ENCODE data around the gene CDK14.

DNA sequence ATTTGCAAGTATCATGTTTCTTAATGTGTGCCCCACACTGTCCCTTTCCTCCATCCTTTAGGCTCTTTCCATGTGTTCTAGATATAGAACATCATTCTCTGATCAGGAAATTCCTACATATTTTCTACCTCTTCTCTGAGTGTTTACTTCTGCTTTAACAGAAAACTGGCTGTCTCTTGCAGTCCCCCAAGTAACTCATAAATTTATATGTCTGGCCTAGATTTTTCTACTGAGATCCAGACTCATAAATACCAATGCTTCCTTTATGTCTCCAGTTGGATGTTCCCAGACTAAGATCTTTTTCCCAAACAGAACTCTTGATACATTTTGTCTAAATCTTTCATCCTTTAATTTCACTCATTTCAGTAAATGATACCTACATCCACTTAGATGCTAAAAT, 181.8 kb downstream of the CDK14 start:
- TF ChIP-seq, protein P1, sequence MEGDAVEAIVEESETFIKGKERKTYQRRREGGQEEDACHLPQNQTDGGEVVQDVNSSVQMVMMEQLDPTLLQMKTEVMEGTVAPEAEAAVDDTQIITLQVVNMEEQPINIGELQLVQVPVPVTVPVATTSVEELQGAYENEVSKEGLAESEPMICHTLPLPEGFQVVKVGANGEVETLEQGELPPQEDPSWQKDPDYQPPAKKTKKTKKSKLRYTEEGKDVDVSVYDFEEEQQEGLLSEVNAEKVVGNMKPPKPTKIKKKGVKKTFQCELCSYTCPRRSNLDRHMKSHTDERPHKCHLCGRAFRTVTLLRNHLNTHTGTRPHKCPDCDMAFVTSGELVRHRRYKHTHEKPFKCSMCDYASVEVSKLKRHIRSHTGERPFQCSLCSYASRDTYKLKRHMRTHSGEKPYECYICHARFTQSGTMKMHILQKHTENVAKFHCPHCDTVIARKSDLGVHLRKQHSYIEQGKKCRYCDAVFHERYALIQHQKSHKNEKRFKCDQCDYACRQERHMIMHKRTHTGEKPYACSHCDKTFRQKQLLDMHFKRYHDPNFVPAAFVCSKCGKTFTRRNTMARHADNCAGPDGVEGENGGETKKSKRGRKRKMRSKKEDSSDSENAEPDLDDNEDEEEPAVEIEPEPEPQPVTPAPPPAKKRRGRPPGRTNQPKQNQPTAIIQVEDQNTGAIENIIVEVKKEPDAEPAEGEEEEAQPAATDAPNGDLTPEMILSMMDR (IDR thresholded peaks at IDR 0.05; ENCODE audit: low read depth, low read length) = no peak
- TF ChIP-seq EZH2phosphoT487 (IDR thresholded peaks at IDR 0.05; ENCODE audit: low read depth) = no peak

All from OCI-LY3 (cell line).